Mucosa of rectum (tissue), 2 donors: ENCODE measurements around the gene SNAPC2.
"Not testable (repeated sequence)": the region's sequence is repeated elsewhere in the genome, so short reads cannot be mapped to it uniquely, and the experiment has no call there.

ENCODE experiments used
- H3K27ac ChIP-seq, 2 donors: one replicate each; pipeline ENCODE4 v1.7.0; 2013; ENCODE audit warnings: inconsistent platforms in 2 of 2, low read depth in 2 of 2, low read length in 2 of 2
- H3K27me3 ChIP-seq, 2 donors: one replicate each; pipeline ENCODE4 v1.7.0; 2013; ENCODE audit warnings: low read length in 2 of 2; ENCODE audit not compliant: control insufficient read depth in 2 of 2, insufficient read depth in 2 of 2
- H3K36me3 ChIP-seq, 2 donors: one replicate each; pipeline ENCODE4 v1.7.0; 2013; ENCODE audit warnings: low read length in 2 of 2; ENCODE audit not compliant: control insufficient read depth in 2 of 2, insufficient read depth in 2 of 2
- H3K4me1 ChIP-seq, 2 donors: one replicate each; pipeline ENCODE4 v1.7.0; 2013; ENCODE audit warnings: low read length in 2 of 2, mild to moderate bottlenecking in 1 of 2; ENCODE audit not compliant: control insufficient read depth in 2 of 2, insufficient read depth in 2 of 2
- H3K4me3 ChIP-seq, 2 donors: one replicate each; pipeline ENCODE4 v1.7.0; 2013; ENCODE audit warnings: low read length in 2 of 2
- H3K9ac ChIP-seq, 2 donors: one replicate each; pipeline ENCODE4 v1.7.0; 2013; ENCODE audit warnings: low read length in 2 of 2, low read depth in 1 of 2, mild to moderate bottlenecking in 1 of 2
- H3K9me3 ChIP-seq, 2 donors: one replicate each; pipeline ENCODE4 v1.7.0; 2013; ENCODE audit warnings: low read length in 2 of 2; ENCODE audit not compliant: control insufficient read depth in 2 of 2
- donor health status: healthy.
- donor health status: Normal muscosa, but diverticular disease.

Gene SNAPC2

GRCh38 chr19:7953576-7953975 lies 33.4 kb downstream of the SNAPC2 start:
- H3K27me3 ChIP-seq, result no peaks in the 10 kb centered on the region
- H3K9me3 ChIP-seq, result no peaks in the 10 kb centered on the region
- no peaks in the 10 kb centered on the region for H3K4me1 ChIP-seq
- no peak overlapping the region for H3K4me3 ChIP-seq
- no peak overlapping the region for H3K9ac ChIP-seq
- no peak overlapping the region for H3K27ac ChIP-seq
- H3K36me3 ChIP-seq, result peaks cover 0 to 5% of the 10 kb centered on the region in 2 donors

GRCh38 chr19:7955696-7956095 lies 35.6 kb downstream of the SNAPC2 start:
- Histone ChIP-seq H3K9ac (no peak overlapping the region), H3K36me3 (peaks cover 5 to 9% of the 10 kb centered on the region in 2 donors), H3K9me3 (no peaks in the 10 kb centered on the region), H3K4me3 (no peak overlapping the region), H3K27ac (no peak overlapping the region), H3K4me1 (no peaks in the 10 kb centered on the region), H3K27me3 (no peaks in the 10 kb centered on the region)

GRCh38 chr19:7959211-7959610 lies 39.1 kb downstream of the SNAPC2 start:
- Histone ChIP-seq H3K4me1 (no peaks in the 10 kb centered on the region), H3K27me3 (no peaks in the 10 kb centered on the region), H3K9me3 (no peaks in the 10 kb centered on the region), H3K27ac (no peak overlapping the region), H3K4me3 (no peak overlapping the region), H3K9ac (no peak overlapping the region), H3K36me3 (peaks cover 24 to 25% of the 10 kb centered on the region in 2 donors)

GRCh38 chr19:7961082-7961481 lies 40.9 kb downstream of the SNAPC2 start:
- not testable (repeated sequence) for H3K9ac ChIP-seq, H3K4me3 ChIP-seq, H3K27me3 ChIP-seq, H3K27ac ChIP-seq, H3K4me1 ChIP-seq, H3K9me3 ChIP-seq
- peaks cover 35 to 38% of the 10 kb centered on the region in 2 donors for H3K36me3 ChIP-seq

DNA sequence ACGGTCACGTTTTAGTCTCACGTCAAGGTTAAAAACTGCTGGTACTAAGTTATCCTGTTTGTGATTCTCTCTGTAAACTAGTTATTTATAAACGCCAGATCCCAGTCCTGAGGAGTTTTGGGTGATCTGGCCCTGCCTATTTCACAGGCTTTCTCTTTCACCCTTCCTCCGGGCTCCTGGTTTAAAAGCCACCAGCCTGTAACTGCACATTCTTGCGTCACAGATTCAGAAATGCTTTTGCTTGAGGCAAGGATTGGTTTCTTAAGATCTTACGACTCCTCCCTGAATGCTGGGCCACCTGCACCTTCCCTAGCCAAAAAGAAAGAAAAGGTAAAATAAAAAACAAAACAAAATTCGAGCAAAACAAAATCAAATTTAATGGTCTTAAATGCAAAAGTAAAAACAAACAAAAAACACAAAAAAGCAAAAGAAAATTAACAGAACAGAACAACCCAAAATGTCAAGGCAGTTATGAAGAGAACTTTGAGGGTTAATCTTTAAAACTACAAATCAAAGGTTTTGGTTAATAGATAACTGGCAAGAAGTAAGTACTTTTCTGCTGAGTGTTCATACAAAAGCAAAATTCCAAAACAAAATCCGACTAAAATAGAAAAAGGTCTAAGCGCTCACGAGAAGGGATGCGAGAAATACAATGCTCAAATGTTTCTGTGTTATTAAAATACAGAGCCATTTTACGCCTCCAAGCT lies 41.9 kb downstream of the SNAPC2 start:
- Histone ChIP-seq H3K4me1 (no peaks in the 10 kb centered on the region), H3K27me3 (no peaks in the 10 kb centered on the region), H3K9ac (no peak overlapping the region), H3K27ac (no peak overlapping the region), H3K4me3 (no peak overlapping the region), H3K36me3 (peaks cover 35 to 48% of the 10 kb centered on the region in 2 donors), H3K9me3 (no peaks in the 10 kb centered on the region)

GRCh38 chr19:7962644-7963268 lies 42.6 kb downstream of the SNAPC2 start:
- H3K9me3 ChIP-seq, result no peaks in the 10 kb centered on the region
- no peak overlapping the region for H3K9ac ChIP-seq
- no peaks in the 10 kb centered on the region for H3K27me3 ChIP-seq
- no peaks in the 10 kb centered on the region for H3K4me1 ChIP-seq
- peaks cover 42 to 53% of the 10 kb centered on the region in 2 donors for H3K36me3 ChIP-seq
- H3K4me3 ChIP-seq, result no peak overlapping the region
- H3K27ac ChIP-seq, result no peak overlapping the region

DNA sequence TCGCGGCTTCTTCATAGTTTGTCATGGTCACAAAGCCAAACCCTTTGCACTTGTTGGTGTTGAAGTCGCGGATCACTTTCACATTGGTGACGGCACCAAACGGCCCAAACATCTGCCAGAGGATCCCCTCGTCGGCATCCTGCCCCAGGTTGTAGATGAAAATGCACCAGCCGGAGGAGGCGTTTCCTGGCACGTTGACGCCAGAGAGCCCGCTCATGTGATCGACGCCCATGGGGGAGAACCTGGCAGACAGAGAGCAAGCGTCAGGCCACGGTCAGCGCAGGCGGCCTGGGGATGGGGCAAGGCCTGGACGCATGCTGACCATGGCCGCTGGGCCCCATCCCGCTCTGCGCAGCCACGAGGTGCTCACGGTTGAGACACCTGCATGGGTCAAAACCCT lies 43.4 kb downstream of the SNAPC2 start:
- no peaks in the 10 kb centered on the region for H3K4me1 ChIP-seq
- H3K4me3 ChIP-seq, result no peak overlapping the region
- no peak overlapping the region for H3K27ac ChIP-seq
- H3K9ac ChIP-seq, result no peak overlapping the region
- peaks cover 48 to 55% of the 10 kb centered on the region in 2 donors for H3K36me3 ChIP-seq
- no peaks in the 10 kb centered on the region for H3K9me3 ChIP-seq
- no peaks in the 10 kb centered on the region for H3K27me3 ChIP-seq

- Histone ChIP-seq H3K36me3 (peaks cover 46 to 59% of the 10 kb centered on the region in 2 donors), H3K27ac (no peak overlapping the region), H3K9me3 (no peaks in the 10 kb centered on the region), H3K27me3 (no peaks in the 10 kb centered on the region), H3K9ac (no peak overlapping the region), H3K4me1 (no peaks in the 10 kb centered on the region), H3K4me3 (no peak overlapping the region)
These were observed 45.2 kb downstream of the SNAPC2 start for GRCh38 chr19:7965259-7965841.

GRCh38 chr19:7965921-7966665 lies 46.0 kb downstream of the SNAPC2 start:
- H3K27me3 ChIP-seq, result no peaks in the 10 kb centered on the region
- H3K4me3 ChIP-seq, result no peak overlapping the region
- H3K9me3 ChIP-seq, result no peaks in the 10 kb centered on the region
- no peaks in the 10 kb centered on the region for H3K4me1 ChIP-seq
- H3K9ac ChIP-seq, result no peak overlapping the region
- no peak overlapping the region for H3K27ac ChIP-seq
- peaks cover 42 to 60% of the 10 kb centered on the region in 2 donors for H3K36me3 ChIP-seq
